ENCODE measurements around the gene PLEKHA7. TPM values are rescaled to one million over a fixed set of nuclear protein-coding genes. Genes with fewer than 3 reads are reported as not detected.

The PLEKHA7 gene
- total and polyA plus RNA-seq, 8 donors, result 12.8 to 82.3 (median 46.6) TPM

DNA sequence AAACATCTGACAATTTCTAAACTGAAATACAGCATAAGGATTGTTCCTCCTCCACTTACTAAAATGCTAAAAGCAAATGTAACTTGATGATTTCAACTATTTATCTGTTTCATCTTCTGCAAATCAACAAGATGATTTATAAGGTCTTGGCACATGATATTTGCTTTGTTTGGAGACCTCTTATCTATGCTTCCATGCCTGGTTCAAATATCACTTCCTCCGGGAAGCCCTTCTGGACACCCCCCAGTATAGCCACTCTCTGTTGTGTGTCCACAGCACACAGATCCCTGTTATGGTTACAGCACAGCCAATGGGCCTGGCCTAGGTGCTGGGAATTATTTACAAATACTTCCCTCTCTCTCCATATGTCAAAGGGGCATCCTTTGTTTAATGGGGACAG is 160.9 kb downstream of the PLEKHA7 start:
- DNase-seq, result no peak
- 52 to 86% (median 61%) methylated on average over 1 of the region's 1 CpG for WGBS, 5 donors
- TF ChIP-seq POLR2AphosphoS5 (IDR thresholded peaks at IDR 0.05), result no peak
- intact Hi-C loops (cut with DNase I; ENCODE audit: low total_unique reads), result no loop called here
- H3K4me1 ChIP-seq, result no peaks in the 10 kb centered on the region
- H3K36me3 ChIP-seq, result peaks cover 9 to 69% (median 67%) of the 10 kb centered on the region in 4 donors
- H3K4me3 ChIP-seq, result no peak overlapping the region
- H3K27me3 ChIP-seq, result no peaks in the 10 kb centered on the region
- H3K27ac ChIP-seq, result no peak overlapping the region
- H3K9me3 ChIP-seq, result no peaks in the 10 kb centered on the region

- peaks cover 3 to 70% (median 60%) of the 10 kb centered on the region in 4 donors for H3K36me3 ChIP-seq
- no peaks in the 10 kb centered on the region for H3K4me1 ChIP-seq
- WGBS, 5 donors, result 92 to 98% (median 95%) methylated on average over 2 of the region's 2 CpGs
- no peaks in the 10 kb centered on the region for H3K9me3 ChIP-seq
- intact Hi-C loops (cut with DNase I; ENCODE audit: low total_unique reads), result no loop called here
- DNase-seq, result no peak
- no peak overlapping the region for H3K4me3 ChIP-seq
- TF ChIP-seq POLR2A (IDR thresholded peaks at IDR 0.05), result no peak
- no peak for TF ChIP-seq POLR2AphosphoS5 (IDR thresholded peaks at IDR 0.05)
- no peak for TF ChIP-seq EP300 (IDR thresholded peaks at IDR 0.05)
- TF ChIP-seq CTCF (IDR thresholded peaks at IDR 0.05), result no peak
- no peak overlapping the region for H3K27ac ChIP-seq
- H3K27me3 ChIP-seq, result no peaks in the 10 kb centered on the region
Observed at GRCh38 chr11:16846305-16846704, 167.9 kb downstream of the PLEKHA7 start.

DNA sequence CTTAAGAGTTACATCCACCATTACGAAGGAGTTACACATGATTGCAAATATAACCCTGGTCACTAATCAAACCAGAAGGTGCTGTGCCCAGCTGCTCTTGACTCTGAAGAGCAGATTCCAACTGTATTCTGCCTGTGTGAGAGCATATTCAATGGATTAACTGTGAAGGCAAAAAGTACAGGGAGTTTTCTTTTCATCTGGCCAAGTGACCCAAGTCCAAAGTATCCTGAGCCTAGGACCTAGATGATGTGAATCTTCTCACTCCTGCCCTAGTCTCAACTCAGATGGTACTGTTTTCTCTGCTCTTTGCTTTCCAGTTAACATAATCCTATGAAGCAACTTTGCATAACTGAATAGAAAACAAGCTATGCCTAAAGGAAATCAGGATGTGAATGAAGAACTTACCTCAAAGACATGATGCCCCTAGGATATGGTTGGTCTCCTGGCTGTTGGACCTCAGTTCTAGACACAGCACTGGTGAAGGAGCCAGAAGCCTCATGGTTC is 169.9 kb downstream of the PLEKHA7 start:
- intact Hi-C loops (cut with DNase I; ENCODE audit: low total_unique reads), result no loop called here
- Histone ChIP-seq H3K4me1 (no peaks in the 10 kb centered on the region), H3K27me3 (no peaks in the 10 kb centered on the region), H3K36me3 (peaks cover 13 to 70% (median 60%) of the 10 kb centered on the region in 4 donors), H3K27ac (no peak overlapping the region), H3K9me3 (no peaks in the 10 kb centered on the region), H3K4me3 (no peak overlapping the region)
- TF ChIP-seq POLR2AphosphoS5 (IDR thresholded peaks at IDR 0.05), result no peak
- no peak for TF ChIP-seq CTCF (IDR thresholded peaks at IDR 0.05)
- no peak for TF ChIP-seq EP300 (IDR thresholded peaks at IDR 0.05)
- no peak for TF ChIP-seq POLR2A (IDR thresholded peaks at IDR 0.05)
- no peak for DNase-seq
- 79 to 97% (median 83%) methylated on average over 1 of the region's 1 CpG for WGBS, 5 donors

DNA sequence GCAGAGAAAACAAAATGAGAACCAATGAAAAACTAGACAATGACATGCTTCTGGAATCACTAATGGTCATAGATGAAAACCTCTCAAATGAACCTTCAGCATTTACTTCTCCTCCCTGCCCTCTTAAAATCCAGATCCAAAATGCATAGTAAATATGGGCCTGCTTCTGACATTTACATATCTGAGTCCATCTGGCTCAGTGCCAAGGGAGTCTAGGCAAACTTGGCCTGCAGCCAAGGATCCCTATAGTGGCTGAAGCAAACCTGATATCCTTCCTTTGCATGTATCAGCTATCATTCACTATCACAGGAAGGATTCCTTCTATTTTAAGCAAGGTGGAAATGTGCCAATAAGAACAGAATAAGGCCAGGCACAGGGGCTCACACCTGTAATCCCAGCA is 170.9 kb downstream of the PLEKHA7 start:
- intact Hi-C loops (cut with DNase I; ENCODE audit: low total_unique reads), result no loop called here

More for the DNA sequence above, 170.9 kb downstream of the PLEKHA7 start:
- H3K27me3 ChIP-seq, result no peaks in the 10 kb centered on the region
- no peak overlapping the region for H3K27ac ChIP-seq
- H3K4me1 ChIP-seq, result no peaks in the 10 kb centered on the region
- DNase-seq, result peak; percentile 43 to 58
- H3K36me3 ChIP-seq, result peaks cover 13 to 64% (median 54%) of the 10 kb centered on the region in 4 donors
- no peak for TF ChIP-seq POLR2AphosphoS5 (IDR thresholded peaks at IDR 0.05)
- TF ChIP-seq EP300 (IDR thresholded peaks at IDR 0.05), result no peak
- no peak for TF ChIP-seq CTCF (IDR thresholded peaks at IDR 0.05)
- no peak for TF ChIP-seq POLR2A (IDR thresholded peaks at IDR 0.05)
- no peaks in the 10 kb centered on the region for H3K9me3 ChIP-seq
- H3K4me3 ChIP-seq, result no peak overlapping the region
